Measurements from ENCODE around the gene YPEL3.
A peak's percentile ranks its signal among the peaks of the same experiment; 100 is the strongest.
"Not testable (repeated sequence)": the region's sequence is repeated elsewhere in the genome, so short reads cannot be mapped to it uniquely, and the experiment has no call there.

Gene YPEL3

DNA sequence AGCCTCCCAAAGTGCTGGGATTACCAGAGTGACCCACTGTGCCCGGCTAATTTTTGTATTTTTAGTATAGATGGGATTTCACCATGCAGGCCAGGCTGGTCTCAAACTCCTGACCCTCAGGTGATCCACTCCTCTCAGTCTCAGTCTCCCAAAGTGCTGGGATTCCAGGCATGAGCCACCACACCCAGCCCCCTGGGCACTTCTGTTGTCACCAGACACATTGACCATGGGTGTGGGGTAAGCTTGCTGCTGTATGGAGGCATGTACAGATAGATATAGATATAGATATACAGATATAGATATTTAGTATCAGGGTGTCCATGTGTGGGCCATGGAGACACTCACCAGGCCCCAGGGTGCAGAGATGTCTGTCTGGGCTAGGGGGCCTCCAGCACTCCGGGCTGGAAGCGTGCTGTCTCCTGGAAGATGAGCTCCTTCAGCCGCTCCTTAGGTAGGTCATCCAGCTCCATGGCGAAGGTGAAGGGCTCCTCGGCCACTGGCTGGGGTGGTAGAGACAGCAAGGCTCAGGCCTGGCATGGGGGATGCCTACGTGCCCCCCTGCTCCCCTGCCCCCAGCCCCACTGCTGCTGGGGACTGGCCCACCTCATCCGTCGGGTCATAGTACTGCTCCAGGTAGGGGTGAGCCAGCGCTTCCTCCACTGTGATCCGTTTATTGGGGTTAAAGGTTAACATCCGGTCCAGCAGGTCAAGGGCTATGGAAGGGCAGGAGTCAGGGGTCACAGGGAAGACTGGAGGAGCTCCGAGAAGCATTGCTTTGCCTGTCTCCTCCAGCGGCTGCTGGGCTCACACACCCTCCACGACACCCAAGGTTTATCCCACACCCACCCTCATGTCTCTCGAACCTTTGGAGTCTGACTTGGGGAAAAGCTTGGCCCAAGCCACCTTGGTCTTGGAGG is 20.5 kb upstream of the YPEL3 start:
- DNase-seq (ENCODE audit: low spot score), result no peak

DNA sequence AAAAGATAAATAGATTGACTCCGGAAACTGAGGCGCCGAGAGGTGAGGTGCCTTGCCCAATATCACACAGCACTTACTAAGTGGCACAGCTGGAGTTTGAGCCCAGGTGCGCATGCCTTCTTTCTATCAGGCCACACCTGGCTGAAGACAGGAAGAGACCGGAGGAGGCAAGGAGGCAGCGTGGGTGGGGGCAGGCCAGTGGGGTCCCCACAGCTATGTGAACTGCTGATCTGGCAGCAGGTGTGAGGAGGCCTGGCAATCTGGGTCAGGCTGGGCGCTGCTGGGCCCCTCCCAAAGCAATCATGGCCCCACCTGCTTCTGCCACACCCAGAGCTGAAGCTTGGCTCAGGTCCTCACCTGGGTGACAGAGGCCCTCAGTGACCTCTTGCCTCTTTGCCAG is 19.2 kb upstream of the YPEL3 start:
- DNase-seq (ENCODE audit: low spot score), result no peak

DNA sequence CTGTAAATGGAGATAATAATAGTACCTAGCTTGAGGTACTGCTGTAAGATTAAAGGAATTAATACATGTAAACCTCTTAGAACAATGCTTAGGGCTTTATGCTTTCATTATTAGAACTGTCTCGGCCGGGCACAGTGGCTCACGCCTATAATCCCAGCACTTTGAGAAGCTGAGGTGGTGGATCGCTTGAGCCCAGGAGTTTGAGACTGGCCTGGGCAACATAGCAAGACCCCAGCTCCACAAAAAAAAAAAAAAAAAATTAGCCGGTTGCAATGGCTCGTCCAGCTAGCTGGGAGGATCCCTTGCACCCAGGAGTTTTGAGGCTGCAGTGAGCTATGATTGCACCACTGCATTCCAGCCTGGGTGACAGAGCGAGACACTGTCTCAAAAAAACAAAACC is 18.8 kb upstream of the YPEL3 start:
- DNase-seq (ENCODE audit: low spot score), result not testable (repeated sequence)

DNA sequence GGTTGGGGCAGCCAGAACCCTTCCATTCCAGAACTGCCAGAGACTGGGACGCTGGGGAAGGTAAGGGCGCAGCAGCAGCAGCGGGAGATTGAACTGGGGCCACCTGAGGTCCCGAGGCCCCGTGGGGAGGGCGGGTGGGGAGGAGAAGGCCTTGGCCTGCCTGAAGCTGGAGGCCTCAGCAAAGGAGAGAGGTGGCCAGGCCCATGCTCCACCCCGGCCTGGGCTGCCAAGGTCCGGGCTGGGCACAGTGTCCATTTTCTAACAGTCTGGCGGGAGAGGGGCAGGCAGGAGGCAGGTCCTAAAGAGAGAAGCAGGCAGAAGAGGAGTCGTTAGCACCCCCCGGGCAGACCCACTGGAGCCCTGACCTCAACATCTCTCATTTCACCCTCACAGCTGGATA is 18.4 kb upstream of the YPEL3 start:
- no peak for DNase-seq (ENCODE audit: low spot score)

DNA sequence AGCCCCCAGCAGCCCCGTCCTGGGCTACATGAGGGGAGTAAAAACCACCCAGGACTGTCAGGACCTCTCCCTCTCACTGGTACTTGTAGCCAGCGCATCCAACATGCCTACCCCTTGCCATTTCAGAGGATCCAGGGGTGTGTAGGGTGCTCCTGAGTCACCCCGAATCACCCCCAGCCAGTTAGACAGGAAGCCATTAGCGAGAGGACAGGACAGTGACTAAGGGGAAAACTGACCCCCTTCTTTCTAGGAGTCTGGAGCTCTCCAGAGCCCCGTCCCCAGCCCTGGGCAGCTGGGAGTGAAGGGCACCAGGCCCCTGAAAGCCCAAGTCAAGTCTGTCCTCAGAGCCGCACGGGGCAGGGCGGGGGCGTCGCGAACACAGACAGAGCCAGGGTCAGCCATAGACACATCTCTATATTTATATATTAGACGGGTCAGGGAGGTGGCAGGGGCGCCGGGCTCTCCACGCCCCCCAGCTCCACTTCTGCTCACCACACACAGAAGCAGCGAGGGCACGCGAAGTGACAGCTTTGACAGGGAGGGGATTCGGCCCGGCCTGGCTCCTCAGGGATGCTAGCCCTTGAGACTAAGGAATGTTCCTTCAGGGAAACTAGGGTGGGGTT is 17.8 kb upstream of the YPEL3 start:
- DNase-seq (ENCODE audit: low spot score), result no peak

DNA sequence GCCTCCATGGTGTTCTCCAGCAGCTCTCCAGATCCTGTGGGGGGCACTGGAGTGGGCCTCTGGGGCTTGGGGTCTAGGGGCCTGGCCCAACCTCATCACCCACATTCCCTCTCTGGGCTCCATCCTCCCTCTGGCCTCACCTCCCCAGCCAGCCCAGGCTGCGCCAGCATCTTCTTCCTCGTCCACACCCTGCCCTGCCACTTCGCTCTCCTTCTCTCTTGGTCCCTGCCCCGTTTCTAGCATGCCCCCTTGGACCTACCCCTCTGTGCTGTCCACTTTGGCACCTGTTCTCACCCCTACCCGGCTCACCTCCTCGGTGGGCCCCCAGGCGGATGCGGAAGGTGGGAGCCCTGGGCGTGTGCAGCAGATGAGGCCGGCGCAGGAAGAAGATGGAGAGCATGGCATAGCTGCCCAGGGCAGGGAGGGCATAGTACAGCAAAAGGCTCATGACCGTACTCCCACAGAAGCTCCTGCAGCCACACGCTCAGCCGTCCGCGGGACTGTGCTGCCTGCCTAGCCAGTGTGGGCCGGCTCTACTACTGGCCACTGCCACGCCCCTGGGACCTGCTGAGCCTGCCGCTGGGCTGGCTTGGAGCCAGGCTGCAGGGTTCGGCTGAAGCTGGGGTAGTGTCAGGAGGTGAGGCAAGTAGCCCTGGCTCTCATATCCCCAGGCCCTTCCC is 17.2 kb upstream of the YPEL3 start, which contains the start of gene GDPD3:
GDPD3 (minus strand) TSS at position 507 of the 680 bp plus-strand sequence; CDS start at position 448, 59 bp downstream.
- DNase-seq (ENCODE audit: low spot score), result no peak

DNA sequence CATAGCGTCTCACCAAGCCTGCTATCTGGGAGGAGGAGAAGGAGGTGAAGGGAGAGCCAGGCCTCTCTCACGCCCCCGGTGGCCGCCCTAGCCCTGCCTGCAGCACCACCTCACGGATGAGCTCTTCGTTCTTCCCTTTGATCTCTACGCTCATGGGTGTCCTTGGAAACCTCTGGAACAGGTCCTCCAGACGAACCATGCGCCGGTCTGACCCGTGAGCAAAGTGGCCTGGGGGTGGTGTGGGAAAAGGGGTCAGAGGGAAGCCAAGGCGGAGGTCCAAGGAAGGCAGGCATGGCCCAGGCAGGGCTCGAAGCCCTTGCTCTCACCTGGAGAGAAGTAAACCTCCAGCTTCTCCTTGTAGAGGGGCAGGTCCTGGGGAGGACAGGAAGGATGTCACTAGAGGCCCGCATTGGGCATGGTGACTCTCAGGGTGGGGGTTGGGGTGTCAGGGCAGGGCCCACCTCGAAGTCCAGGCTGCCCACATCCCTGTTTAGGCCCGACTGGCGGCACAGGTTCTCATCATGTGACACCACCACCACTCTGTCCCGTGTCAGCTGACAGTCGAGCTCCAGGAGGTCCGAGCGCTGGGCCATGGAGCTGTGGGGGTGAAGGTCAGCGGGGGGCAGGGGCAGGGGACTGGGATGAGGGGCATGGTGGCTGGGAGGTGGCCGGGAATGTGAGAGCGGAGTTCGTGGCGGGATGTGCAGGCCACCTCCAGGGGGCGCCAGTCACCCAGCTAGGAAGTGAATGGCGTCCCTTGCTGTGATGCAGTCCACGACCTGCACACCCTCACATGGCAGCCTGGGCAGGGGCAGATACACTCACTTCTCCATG is 16.4 kb upstream of the YPEL3 start:
- DNase-seq (ENCODE audit: low spot score), result peak; percentile 60

DNA sequence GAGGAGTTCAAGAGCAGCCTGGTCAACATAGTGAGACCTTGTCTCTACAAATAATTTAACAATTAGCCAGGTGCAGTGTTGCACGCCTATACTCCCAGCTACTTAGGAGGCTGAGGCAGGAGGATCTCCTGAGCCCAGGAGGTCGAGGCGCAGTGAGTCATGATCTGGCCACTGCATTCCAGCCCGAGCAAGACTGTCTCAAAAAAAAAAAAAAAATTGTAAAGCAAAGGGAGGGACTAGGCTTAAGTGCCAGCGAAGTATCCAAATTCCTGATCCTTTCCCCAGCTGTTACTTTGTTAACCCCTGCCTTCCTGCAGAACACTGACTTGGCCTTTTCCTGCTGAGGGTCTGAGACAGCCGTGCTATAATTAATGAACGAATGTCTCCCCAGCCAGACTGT is 14.6 kb upstream of the YPEL3 start:
- DNase-seq (ENCODE audit: low spot score), result no peak

DNA sequence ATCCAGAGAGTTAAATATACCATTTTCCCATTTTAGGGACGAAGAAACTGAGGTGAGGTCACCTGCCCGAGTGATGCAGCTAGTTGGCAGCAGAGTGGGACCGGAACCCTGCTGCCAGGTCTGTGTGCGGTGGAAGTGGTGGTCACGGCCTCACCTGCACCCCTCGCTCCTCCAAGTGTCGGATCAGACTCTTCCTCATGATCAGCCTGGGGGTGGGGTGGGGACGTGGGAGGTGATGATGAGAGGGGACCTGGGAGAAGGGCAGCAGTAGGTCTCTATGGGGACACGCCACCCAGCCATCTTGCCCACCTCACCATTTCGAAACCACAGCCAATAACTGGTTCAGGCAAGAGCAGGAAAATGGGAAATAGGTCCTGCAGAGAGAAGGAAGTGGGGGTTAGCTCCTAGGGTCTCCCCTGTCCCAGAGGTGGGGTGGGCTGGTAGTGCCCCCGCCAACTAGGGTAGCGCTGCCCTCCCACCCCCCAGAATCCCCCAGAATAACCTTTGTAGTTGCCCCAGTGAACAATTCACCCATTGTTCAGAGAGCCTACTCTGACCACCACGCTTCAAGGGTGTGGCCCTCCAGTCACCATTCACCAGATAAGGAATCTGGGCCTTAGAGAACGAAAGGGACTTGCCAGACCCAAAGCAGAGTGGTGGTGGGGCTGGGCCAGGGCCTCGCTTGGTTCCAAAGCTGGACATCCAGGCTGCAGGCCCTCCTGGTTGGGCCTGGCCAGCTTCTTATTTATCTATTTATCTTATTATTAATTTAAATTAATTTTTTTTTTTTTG is 12.2 kb upstream of the YPEL3 start:
- no peak for DNase-seq (ENCODE audit: low spot score)

DNA sequence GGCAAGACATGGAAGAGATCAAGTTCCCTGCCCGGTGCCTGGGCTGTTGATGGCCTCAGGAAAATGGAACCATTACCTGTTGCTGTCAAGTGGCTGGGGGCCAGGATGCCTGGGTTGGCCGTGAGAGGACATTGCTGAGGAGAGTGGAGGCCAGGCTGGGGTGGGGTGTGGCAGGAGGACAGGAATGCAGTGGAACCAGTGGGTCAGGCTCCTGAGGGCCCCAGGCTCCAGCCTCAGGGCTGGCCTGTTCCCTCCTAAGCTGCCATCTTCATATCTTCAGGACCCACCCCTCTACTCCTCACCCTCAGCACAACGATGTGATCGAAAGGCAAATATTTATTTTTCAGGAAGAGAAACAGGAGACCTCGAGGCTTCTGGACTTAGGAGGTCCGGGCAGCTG is 8.5 kb upstream of the YPEL3 start:
- no peak for DNase-seq (ENCODE audit: low spot score)

DNA sequence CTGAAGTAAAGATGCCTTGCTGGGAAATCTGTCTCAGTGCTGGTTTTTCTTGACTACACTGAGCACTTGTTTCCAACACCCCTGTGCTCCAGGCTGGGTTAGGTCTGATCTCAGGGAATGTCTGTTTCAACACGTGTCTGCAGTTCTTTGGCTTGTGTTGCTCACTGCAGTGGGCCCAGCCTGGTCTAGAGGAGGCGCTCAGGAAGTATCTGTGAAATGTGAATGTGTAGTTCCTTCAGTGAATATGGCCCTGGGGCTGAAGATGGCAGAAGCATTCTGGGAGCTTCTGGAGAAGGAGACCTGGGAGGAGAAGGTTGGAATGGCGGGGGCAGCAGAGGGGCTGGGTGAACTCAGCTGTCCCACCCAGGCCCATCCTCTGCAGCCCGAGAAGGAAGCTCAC is 8.1 kb upstream of the YPEL3 start:
- no peak for DNase-seq (ENCODE audit: low spot score)

DNA sequence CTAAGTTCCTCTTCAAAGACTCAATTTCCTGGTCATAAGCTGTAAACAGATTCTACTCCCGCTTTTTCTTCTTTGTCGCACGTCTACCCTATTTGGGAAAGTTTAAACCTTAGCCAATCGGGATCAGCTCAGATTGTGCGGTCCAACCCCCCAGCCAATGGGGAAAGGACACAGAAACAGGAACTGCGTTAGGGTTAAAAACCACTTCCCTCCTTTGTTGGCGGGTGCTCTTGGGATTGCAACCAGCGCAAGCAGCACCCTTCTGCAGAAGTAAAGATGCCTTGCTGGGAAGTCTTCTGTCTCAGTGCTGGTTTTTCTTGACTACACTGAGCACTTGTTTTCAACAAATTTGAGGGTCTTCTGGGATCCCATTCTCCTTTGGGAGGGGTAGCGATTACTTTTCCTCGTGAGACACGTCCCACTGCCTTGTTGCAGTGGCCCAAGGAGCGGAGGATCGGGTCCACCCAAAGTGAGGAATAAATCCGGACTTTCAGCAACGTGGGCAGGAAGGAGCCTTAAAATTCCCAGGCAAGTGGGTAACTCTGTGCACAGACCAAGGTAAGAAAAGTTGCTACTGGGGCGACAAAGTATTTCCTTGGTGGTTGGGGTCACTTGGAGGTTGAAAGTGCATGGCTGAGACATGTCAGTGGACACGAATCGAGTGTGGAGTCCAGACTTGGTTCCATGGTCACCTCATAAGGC is 1.0 kb upstream of the YPEL3 start:
- DNase-seq (ENCODE audit: low spot score), result no peak

DNA sequence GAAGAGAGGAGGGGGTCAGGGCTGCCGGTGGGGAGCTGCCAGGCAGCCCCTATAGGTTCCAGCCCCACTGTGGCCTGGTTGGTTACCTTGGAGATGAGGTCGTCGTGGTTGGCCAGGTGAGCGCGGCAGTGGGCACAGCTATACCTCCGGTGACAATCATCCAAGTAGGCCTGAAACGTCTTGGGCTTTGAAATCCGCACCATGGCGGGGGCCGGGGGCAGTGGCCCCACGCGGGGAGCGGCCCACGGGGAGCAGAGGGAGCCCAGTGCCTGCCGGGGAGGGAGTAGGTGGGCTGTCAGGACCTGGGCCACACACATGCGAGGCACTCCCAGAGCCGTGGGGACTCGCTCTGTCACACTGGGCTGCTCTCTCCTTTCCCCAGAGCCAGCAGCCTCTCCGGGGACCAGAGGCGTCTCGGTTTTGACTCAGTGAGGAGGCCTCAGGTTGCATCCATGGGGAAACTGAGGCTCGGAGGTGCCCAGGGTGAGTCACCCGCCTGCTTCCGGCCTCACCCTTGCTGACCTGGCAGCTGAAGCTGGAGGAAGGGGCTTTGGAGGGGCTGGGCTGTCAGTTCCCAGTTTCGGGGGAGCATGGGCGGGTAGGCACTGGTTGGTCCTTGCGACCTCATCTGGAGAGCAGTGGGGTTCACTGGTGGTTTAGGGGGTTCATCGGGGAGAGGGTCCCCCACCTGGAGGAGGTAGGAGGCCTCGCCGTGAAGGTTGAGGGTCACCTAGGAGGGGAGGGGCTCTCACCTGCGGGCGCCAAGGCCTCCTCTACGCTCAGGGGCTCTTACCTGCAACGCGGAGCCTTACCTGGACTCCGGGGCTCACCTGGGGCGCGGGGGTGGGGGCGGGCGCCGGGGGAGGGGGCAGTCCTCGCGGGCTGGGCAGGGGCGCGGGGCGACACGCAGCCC is 591 bp downstream of the YPEL3 start:
- no peak for DNase-seq (ENCODE audit: low spot score)

DNA sequence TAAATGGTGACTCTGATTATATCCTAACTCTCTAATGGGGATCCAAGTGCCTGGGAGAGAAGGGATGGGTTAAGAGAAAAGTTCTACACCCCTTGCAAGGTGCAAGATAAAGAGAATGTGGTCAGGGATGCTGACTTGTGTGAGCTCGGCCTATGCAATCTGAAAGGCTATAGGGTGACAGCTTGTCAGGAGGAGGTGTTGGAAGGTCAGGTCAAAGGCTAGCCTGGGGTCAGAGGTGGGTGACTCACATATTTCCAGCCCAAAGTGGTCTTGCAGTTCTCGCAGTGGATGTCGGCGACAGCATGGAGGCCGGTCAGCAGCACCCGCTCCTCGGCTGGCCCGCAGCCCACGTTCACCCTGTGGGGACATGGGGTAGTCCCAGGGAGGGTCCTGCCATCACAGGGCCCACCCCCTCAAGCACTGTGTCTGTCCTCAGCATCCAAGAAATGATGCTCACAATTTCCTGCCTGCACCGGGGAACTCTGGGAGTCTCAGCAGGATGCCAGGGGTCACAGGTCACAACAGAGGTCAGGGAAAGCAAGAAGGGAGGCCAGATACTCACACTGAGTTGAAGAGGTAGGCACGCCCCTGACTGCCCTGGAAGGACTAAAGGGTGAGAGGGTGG is 1.4 kb downstream of the YPEL3 start:
- DNase-seq (ENCODE audit: low spot score), result no peak

DNA sequence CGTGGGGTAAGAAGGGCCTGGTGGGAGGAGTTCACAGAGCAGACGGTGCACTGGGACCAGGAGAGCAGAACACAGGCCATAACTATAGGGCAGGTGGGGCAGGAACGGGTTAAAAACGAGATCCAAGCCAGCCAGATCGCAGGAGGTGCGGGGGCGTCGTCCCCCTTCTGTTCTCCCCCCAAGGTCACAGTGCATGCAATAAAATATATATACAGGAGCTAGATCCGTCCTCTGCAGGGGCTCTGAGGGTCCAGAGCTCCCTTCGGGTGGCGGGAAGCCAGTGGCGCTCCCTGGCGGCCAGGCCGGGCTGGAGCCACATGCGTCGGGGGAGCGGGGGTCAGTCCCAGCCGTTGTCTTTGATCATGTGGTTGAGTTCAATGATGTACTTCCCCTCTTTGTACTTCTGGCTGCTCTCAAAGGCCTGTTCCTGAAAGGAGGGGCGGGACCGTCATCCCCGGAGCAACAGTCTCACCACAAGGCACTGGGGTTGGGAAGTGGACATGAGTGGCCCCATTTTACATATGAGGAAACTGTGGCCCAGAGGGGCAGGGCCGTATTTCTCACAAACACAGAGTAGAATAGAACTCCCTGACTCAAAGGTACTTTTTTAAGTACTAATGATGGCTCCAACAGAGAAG is 3.5 kb downstream of the YPEL3 start:
- no peak for DNase-seq (ENCODE audit: low spot score)

DNA sequence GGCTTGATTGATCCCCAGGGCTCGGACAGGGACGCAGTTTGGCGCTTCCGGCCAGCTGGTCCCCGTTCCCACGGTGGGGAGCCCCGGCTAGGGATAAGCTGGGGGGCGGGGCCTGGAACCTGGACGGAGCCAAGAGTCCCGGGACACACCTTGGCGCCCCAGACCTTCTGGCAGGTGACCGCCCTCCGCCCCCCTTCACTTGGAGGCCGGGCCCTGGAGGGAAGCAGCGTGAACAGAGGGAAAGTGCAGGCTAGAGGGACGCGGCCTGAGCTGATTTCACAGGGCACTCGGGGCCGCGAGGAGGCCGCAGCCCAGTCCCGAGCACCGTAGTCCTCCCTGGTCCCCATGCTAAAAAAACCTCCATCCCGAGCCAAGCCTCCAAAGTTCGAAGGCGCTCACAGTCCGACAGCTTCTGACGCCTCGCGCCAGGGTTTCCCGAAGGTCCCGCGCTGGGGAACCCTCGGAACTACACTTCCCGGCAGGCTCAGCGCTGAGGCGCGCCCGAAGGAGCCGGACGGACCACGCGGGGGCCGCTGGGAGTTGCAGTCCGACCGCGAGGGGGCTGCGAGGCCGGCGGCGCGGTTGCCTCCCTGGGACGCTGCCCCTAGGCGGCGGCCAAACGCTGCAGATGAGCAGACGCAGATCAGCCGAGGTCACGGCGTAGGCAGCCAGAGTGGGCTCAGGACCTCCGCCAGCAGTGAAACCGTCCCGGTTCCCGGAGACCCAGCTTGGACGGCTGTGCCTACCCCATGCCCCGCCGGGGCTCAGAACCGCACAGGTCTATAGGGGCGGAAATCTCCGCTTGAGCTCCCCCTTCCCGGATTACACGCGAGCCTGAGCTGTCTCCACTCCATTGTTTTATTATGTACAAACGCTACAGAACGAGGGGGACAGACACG is 4.3 kb downstream of the YPEL3 start, which contains the start of gene TBX6:
TBX6 (minus strand) TSS at position 451 of the 899 bp plus-strand sequence. CDS start 731 bp downstream, outside the sequence.
- DNase-seq (ENCODE audit: low spot score), result peak; percentile 83
